ENCODE data around the gene RASAL1.

Gene RASAL1

GRCh38 chr12:113115455-113116126, 20.0 kb downstream of the RASAL1 start:
- DNase-seq: no peak

DNA sequence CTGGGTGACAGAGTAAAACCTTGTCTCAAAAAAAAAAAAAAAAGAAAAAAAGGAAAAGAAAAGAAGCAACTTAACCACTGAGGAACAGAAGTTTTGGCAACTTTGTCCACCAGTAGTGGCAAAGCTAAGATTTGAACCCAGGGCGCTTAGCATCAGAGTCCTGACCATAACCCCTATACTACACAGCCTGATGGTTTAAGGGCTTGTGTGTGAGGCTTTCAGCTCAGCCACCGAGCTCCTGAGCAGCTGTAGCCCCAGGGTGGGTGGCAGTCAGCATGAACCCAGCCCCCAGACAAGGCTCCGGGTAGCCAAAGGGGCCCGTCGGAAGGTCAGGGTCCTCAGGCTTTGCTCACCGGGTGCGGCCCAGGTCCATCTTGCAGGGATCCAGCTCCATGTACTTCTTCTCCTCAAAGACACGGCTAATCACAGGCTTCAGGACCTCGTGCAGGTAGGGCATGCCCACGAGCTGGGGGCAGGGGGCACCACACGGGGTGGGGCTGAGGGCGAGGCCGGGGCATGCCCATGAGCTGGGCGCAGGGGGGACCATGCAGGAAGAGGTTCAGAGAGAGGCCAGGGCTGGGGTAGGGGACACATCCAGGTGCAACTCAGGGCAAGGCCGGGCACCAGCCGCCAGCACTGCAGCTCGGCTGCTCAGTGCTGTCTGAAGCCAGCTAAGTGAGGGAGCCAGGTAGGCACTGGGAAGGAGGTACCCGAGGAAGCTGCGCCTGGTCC, 20.9 kb downstream of the RASAL1 start:
- no peak for DNase-seq

GRCh38 chr12:113113397-113113796, 22.2 kb downstream of the RASAL1 start:
- no peak for DNase-seq

DNA sequence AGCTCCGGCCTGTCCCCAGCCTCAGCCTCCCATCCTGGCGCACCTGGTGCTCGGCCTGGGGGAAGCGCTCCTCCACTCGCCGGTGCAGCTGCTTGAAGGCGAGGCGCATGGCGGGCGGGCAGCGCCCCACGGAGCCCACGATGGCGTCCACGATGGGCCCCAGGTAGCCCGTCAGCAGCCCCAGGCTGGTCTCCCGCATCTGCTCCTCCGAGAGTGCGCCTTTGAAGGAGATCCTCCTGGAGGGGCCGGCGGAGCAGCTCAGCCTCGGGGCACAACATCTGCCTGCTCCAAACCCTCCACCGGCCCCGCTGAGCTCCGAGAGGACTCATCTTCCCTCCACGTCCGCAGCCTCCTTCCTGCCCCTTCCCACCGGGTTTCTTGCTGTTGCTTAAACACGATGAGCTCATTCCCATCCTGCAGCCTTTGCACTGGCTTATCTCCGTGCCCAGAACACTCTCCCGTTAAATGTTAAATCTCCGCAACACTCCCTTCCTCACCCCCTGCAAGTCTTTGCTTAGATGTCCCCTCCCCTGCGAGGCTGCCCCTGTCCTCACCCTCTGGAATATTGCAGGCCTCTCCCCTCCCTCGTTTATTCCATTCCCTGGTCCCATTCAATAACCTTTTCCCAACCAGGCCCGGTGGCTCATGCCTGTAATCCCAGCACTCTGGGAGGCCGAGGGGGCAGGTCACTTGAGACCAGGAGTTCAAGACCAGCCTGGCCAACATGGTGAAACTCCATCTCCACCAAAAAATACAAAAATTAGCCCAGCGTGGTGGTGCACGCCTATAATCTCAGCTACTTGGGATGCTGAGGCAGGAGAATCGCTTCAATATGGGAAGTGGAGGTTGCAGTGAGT, 23.3 kb downstream of the RASAL1 start:
- DNase-seq: no peak

DNA sequence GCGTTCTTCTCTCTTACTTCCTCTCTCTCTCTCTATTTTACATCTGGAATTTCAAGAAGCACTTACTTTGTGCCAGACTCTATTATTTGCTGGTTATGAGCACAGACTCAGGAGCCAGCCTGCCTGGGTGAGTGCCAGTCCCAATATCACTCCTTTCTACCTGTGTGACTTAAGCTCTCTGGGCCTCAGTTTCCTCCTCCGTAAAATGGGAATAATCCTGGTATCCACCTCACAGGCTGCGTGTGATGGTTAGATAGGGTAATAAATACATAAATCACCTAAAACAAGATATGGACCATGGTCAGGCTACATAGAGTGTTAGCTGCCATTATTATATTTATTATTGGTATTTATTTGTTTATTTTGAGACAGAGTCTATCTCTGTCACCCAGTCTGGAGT, 24.3 kb downstream of the RASAL1 start:
- no peak for DNase-seq

- DNase-seq: no peak
These were observed 25.5 kb downstream of the RASAL1 start for GRCh38 chr12:113109872-113110599.

DNA sequence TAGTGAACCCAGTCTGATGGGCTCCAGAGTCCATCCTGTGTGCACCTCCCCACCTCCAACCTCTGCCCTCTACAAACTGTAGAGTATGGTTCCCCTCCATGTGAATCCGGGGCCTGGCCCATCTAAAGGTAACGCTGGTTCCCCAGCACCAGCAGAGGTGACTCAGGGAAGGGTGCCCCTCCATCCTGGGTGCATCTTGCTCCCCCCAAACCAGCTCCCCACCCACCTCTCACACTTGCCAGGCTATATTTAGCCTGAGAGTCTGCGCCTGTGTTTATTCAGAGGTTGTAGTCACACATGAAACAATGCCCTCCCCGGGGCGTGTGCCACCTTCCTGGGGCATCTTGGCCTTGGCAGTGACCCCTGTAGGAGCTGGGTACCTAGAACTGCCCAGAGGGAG, 26.2 kb downstream of the RASAL1 start:
- DNase-seq: no peak

- no peak for DNase-seq
These were observed 27.3 kb downstream of the RASAL1 start for GRCh38 chr12:113108308-113108707.

GRCh38 chr12:113106361-113106760, 29.2 kb downstream of the RASAL1 start:
- no peak for DNase-seq

GRCh38 chr12:113105606-113106271, 29.8 kb downstream of the RASAL1 start:
- no peak for DNase-seq

- no peak for DNase-seq
These were observed 30.5 kb downstream of the RASAL1 start for GRCh38 chr12:113104953-113105510.

DNA sequence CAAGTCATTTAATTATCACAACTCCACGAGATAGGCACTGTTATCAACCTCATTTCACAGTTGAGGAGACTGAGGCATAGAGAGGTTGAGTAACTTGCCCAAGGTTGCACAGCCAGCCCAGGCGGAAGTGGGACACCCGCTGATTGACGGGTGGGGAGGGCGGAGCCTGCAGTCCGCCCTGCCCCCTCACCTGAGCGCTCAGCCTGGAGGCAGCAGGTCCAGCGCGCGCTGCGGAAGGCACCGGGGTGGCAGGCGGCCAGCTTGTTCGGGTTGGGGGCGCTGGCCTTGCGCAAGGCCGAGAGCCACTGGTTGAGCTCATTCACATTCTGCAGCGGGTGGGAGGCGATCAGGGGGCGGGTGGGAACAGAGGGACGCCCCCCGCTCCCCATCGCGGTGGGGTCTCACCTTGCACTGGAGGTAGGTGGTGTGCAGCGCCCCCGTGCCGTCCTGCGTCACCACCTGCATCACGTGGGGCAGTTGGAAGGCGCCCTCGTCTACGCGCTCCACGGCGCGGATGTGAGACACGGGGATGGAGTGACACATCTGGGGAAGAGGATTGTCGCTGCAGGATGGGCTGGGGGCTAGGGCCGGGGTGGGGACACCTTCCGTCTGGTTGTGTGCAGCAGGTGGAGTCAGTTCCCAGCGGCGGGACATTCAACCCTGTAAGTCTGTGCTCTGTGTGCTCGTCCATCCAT, 31.7 kb downstream of the RASAL1 start:
- DNase-seq: no peak

GRCh38 chr12:113102811-113103210, 32.8 kb downstream of the RASAL1 start:
- no peak for DNase-seq

GRCh38 chr12:113101751-113102150, 33.8 kb downstream of the RASAL1 start:
- no peak for DNase-seq

DNA sequence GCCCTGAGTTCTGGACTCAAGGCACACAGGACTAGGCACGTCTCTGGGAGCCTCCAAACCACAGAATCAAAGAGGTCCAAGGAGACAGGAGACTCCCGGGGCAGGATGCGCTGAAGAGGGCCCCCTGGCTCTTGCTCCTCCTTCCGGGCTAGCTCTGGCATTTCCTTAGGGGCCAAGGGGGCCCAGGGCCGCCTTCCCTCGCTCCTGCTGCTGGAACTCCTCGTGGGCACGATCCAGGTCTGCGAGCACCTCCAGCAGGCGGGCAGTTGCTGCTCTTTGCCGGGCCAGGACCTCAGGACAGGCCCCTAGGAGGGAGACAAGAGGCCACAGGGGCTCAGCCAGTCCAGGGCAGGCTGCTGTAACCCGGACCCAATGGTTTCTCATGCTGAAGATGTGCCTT, 35.8 kb downstream of the RASAL1 start:
- DNase-seq: no peak

- DNase-seq: no peak
These were observed 36.2 kb downstream of the RASAL1 start for GRCh38 chr12:113099364-113099763.

GRCh38 chr12:113098441-113099028, 37.0 kb downstream of the RASAL1 start:
- DNase-seq: peak; percentile 83

DNA sequence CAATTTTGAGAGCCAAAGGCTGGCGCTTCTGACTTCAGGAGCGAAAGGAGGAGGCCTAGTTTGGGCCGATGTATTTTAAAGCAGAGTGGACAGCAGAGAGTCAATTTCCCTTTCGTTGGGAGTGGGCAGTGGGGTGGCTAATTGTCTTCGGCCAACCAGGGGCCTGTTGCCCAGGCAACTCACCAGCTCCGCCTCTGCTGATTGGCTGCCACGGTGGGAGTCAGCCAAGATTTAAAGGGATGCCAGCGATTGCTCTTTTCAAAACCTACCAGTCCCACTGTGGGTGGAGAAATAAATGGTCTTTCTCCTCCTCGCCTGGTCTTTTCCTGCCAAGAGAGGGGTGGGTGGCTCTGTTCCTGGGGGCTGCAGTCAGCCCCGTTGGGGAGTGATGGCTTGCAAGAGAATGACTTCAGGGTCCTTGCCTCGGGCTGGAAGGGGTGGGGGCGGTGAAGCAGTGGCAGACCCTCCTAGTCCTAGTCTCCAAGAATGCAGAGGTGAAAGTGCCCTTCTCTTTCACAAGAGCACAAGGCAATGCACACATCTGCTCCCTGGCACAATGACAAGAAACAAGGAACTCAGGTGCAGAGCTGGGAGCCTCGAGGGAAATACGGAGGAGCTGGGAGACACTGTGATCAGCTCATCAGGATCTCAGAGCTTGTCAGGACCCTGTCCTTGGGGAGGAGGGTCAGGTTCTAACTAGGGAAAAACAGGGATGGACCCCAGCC, 37.7 kb downstream of the RASAL1 start:
- no peak for DNase-seq

DNA sequence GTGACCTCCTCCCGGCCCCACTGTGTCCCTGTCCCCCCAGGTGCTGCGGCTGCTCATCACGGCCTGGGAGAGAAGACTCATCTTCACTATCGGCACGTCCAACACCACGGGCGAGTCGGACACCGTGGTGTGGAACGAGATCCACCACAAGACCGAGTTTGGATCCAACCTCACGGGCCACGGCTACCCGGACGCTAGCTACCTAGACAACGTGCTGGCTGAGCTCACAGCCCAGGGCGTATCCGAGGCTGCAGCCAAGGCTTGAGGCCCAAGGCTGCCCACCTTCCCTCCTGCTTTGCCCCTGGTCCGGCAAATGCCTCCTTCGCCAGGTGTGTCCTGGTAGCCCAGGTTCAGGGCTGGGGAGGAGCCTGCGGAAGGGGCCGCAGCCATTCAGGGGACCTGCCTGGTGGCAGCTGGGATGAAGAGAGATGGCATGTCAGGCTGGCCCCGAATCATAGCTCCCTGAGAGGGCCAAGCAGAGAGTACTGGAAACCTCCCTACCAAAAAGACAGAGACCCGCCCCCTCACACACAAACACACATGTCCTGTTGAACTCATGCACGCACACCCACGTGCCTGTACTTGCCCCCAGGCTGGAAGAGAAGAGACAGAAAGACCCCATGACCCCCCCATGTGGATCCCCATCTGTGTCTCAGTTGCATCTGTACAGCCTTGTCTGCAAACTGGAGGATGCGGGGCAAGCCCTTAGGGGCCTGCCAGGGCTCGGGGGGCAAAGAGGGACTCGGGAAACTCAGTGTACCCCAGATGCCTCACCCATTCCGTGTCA, 38.7 kb downstream of the RASAL1 start:
- DNase-seq: no peak

DNA sequence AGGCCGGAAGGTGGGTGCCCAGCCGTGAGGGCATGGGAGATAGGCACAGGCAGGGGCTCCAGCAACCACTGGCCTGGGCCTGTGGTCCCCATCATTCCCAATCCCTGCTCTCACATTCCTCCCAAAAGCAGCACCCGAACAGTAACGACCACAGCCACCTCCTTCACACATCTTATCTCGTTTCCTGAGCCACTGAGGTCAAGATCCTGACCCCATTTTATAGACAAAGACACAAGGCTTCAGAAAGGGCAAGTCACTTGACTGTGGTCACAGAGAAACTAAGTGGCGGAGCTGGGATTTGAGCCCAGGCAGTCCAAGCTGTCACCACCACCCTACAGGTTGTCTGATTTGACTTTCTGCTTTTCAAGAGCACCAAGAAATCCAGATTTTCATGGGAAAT, 40.2 kb downstream of the RASAL1 start:
- DNase-seq: no peak

Measured in EL (cell line).